ENCODE measurements around the gene KREMEN1.

KREMEN1 gene

DNA sequence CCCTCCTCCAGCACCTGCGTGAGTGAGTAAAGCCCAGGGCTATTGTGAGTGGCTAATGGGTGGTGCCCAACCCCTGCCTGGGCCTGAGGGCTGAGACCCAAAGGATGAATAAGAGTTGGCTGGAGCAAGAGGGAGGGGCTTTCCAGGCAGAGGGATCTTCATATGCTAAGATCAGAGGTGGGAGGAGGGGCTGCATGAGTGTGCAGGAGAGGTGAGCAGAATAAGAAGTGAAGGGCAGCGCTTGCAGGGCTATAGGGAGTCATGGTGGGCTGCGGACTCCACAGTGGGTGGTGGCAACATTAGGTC is 136.7 kb downstream of the KREMEN1 start:
- no peak for DNase-seq

GRCh38 chr22:29211066-29211465 is 138.2 kb downstream of the KREMEN1 start:
- no peak for DNase-seq

DNA sequence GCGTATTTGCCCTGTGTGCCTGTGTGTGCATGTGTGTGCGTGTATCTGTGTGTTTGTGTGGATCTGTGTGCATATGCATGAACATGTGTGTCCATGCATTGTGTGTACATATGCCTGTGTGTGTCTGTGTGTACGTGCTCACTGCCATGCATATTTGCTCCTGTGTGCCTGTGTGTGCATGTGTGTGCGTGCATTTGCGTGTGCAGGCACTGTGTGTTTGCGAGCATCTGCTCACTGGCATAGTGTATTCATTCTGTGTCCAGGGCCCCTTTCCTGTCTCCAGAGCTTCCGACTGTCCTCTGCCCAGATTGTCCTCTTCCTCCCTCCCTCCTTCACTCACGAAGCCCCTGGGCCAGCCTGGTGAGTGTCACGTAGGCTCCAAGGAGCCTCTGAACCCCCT is 138.6 kb downstream of the KREMEN1 start:
- no peak for DNase-seq

GRCh38 chr22:29212743-29213142 is 139.9 kb downstream of the KREMEN1 start:
- peak; percentile 42 for DNase-seq

- no peak for DNase-seq
Observed at GRCh38 chr22:29213493-29213892, 140.7 kb downstream of the KREMEN1 start.

GRCh38 chr22:29214232-29214631 is 141.4 kb downstream of the KREMEN1 start:
- DNase-seq = no peak

GRCh38 chr22:29215012-29215860 is 142.4 kb downstream of the KREMEN1 start:
- no peak for DNase-seq

- DNase-seq = no peak
Observed at GRCh38 chr22:29216011-29216872, 143.4 kb downstream of the KREMEN1 start.

- no peak for DNase-seq
Observed at GRCh38 chr22:29216873-29217666, 144.2 kb downstream of the KREMEN1 start.

All from NCI-H1694 treated with DMSO at 0.1 percent for 48 hours (cell line).